NCI-H2227 (cell line): ENCODE data around the gene IL13RA2.
A peak's percentile ranks its signal among the peaks of the same experiment; 100 is the strongest.

Experiments used
- DNase-seq: peaks from one replicate; lab custom pipeline; 2025; ENCODE audit not compliant: unreplicated experiment; lab: John Stamatoyannopoulos, UW

The IL13RA2 gene

GRCh38 chrX:115017455-115017854, at the start of gene IL13RA2:
Gene IL13RA2, minus strand, starts transcription at chrX:115017616. Its CDS starts 347 bp downstream, at chrX:115017269.
- peak; percentile 22 for DNase-seq

- DNase-seq, result no peak
Observed at GRCh38 chrX:115065304-115065703, 47.9 kb upstream of the IL13RA2 start.

- no peak for DNase-seq
Observed at GRCh38 chrX:115060013-115060412, 42.6 kb upstream of the IL13RA2 start.

GRCh38 chrX:115058276-115058675, 40.9 kb upstream of the IL13RA2 start:
- DNase-seq, result no peak

GRCh38 chrX:115054876-115055275, 37.5 kb upstream of the IL13RA2 start:
- DNase-seq, result no peak

- no peak for DNase-seq
Observed at GRCh38 chrX:115053223-115053622, 35.8 kb upstream of the IL13RA2 start.

GRCh38 chrX:115047715-115048114, 30.3 kb upstream of the IL13RA2 start:
- DNase-seq, result no peak

- no peak for DNase-seq
Observed at GRCh38 chrX:115047181-115047580, 29.8 kb upstream of the IL13RA2 start.

GRCh38 chrX:115040417-115040816, 23.0 kb upstream of the IL13RA2 start:
- DNase-seq, result no peak

GRCh38 chrX:115038406-115038805, 21.0 kb upstream of the IL13RA2 start:
- DNase-seq, result no peak

- DNase-seq, result no peak
Observed at GRCh38 chrX:115036029-115036428, 18.6 kb upstream of the IL13RA2 start.

- no peak for DNase-seq
Observed at GRCh38 chrX:115031989-115032388, 14.6 kb upstream of the IL13RA2 start.

- DNase-seq, result no peak
Observed at GRCh38 chrX:115030625-115031024, 13.2 kb upstream of the IL13RA2 start.

GRCh38 chrX:115029869-115030570, 12.6 kb upstream of the IL13RA2 start:
- DNase-seq, result no peak

GRCh38 chrX:115029440-115029839, 12.0 kb upstream of the IL13RA2 start:
- no peak for DNase-seq

GRCh38 chrX:115023811-115024210, 6.4 kb upstream of the IL13RA2 start:
- no peak for DNase-seq

- no peak for DNase-seq
Observed at GRCh38 chrX:115023139-115023538, 5.7 kb upstream of the IL13RA2 start.

GRCh38 chrX:115021121-115021520, 3.7 kb upstream of the IL13RA2 start:
- DNase-seq, result no peak

GRCh38 chrX:115018944-115019343, 1.5 kb upstream of the IL13RA2 start:
- no peak for DNase-seq

- DNase-seq, result no peak
Observed at GRCh38 chrX:115018040-115018647, 728 bp upstream of the IL13RA2 start.

GRCh38 chrX:115013705-115014104, 3.7 kb downstream of the IL13RA2 start:
- no peak for DNase-seq

- DNase-seq, result no peak
Observed at GRCh38 chrX:115011428-115011827, 6.0 kb downstream of the IL13RA2 start.

GRCh38 chrX:114999906-115000305, 17.5 kb downstream of the IL13RA2 start:
- no peak for DNase-seq
